Germinal center (tissue), 1 donor: ENCODE data around the gene PCDHGA12.
A peak's percentile ranks its signal among the peaks of the same experiment; 100 is the strongest.
"Not testable (repeated sequence)": the region's sequence is repeated elsewhere in the genome, so short reads cannot be mapped to it uniquely, and the experiment has no call there.

Source experiments
- DNase-seq: peaks from one replicate; pipeline ENCODE4 v3.0.0; 2012; ENCODE audit warnings: mixed read lengths, low spot score

PCDHGA12 gene

DNA sequence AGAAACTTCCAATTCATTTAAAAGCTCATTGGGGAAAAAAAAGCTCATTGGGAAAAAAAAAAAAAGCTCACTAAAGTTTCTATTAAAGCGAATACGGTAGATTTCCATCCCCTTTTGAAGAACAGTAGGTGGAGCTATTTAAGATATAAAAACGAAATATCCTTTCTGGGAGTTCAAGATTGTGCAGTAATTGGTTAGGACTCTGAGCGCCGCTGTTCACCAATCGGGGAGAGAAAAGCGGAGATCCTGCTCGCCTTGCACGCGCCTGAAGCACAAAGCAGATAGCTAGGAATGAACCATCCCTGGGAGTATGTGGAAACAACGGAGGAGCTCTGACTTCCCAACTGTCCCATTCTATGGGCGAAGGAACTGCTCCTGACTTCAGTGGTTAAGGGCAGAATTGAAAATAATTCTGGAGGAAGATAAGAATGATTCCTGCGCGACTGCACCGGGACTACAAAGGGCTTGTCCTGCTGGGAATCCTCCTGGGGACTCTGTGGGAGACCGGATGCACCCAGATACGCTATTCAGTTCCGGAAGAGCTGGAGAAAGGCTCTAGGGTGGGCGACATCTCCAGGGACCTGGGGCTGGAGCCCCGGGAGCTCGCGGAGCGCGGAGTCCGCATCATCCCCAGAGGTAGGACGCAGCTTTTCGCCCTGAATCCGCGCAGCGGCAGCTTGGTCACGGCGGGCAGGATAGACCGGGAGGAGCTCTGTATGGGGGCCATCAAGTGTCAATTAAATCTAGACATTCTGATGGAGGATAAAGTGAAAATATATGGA lies at the start of gene PCDHGA12:
PCDHGA12 (plus strand) TSS at position 176 of the 782 bp plus-strand sequence; CDS start at position 429, 253 bp downstream.
- DNase-seq = peak; percentile 87

DNA sequence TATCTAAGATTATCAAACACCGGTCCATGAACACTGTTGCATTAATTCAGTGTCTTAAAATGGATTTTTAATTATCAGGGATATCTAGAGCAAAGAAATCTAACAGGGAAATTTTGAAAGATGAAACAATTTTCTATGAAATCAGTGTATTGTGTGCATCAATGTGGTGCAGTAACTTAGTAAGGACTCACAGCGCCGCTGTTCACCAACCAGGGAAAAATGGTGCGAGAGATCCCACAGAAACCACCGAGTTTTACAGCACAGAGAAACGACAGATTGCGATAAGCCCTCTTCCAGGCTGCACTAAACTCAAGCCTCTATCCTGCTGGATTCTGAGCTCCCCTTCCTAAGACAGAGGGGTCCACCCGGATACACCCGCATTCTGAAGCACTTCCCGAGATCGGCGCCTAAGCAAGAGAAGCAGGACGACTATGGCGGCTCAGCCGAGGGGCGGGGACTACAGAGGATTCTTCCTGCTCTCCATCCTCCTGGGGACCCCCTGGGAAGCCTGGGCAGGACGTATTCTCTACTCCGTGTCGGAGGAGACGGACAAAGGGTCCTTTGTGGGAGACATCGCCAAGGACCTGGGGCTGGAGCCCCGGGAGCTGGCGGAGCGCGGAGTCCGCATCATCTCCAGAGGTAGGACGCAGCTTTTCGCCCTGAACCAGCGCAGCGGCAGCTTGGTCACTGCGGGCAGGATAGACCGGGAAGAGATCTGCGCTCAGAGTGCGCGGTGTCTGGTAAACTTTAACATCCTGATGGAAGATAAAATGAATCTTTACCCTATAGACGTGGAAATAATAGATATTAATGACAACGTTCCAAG lies 47.6 kb upstream of the PCDHGA12 start, which contains the start of gene PCDHGA7:
PCDHGA7 (plus strand) TSS at position 274 of the 826 bp plus-strand sequence; CDS start at position 432, 158 bp downstream.
- peak; percentile 24 for DNase-seq

GRCh38 chr5:141383345-141383744 lies 47.0 kb upstream of the PCDHGA12 start:
- DNase-seq = no peak

DNA sequence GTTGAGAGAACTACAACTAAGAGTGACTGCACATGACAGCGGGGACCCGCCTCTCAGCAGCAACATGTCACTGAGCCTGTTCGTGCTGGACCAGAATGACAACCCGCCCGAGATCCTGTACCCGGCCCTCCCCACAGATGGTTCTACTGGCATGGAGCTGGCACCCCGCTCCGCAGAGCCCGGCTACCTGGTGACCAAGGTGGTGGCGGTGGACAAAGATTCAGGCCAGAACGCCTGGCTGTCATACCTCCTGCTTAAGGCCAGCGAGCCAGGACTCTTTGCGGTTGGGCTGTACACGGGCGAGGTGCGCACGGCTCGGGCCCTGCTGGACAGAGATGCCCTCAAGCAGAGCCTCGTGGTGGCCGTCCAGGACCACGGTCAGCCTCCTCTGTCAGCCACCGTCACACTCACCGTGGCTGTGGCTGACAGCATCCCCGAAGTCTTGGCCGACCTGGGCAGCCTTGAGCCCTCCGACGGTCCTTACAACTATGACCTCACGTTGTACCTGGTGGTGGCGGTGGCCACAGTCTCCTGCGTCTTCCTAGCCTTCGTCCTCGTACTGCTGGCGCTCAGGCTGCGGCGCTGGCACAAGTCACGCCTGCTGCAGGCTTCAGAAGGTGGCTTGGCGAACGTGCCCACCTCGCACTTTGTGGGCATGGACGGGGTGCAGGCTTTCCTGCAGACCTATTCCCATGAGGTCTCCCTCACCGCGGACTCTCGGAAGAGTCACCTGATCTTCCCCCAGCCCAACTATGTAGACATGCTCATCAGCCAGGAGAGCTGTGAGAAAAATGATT lies 45.6 kb upstream of the PCDHGA12 start:
- DNase-seq = no peak

DNA sequence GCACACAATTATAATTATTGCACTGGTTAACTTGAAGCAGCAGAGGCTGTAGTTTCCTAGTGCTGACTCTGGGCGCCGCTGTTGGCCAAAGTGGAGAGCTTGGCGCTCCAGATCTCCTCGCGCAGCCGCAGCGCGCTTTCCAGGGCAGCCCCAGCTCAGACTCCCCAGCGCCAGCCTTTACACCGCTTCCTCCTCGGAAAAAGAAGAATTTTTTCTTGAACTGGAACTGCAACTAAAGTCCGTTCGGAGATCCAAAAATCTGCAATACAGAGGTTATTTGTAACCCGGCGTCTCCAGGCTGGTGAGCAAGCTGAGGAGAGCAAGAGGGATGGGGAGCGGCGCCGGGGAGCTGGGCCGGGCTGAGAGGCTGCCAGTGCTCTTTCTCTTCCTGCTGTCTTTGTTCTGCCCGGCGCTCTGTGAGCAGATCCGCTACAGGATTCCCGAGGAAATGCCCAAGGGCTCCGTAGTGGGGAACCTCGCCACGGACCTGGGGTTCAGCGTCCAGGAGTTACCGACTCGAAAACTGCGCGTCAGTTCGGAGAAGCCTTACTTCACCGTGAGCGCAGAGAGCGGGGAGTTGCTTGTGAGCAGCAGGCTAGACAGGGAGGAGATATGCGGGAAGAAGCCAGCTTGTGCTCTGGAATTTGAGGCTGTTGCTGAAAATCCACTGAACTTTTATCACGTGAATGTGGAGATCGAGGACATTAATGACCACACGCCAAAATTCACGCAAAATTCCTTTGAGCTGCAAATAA lies 42.6 kb upstream of the PCDHGA12 start, which contains the start of gene PCDHGB4:
PCDHGB4 (plus strand) TSS at position 142 of the 755 bp plus-strand sequence; CDS start at position 329, 187 bp downstream.
- not testable (repeated sequence) for DNase-seq

DNA sequence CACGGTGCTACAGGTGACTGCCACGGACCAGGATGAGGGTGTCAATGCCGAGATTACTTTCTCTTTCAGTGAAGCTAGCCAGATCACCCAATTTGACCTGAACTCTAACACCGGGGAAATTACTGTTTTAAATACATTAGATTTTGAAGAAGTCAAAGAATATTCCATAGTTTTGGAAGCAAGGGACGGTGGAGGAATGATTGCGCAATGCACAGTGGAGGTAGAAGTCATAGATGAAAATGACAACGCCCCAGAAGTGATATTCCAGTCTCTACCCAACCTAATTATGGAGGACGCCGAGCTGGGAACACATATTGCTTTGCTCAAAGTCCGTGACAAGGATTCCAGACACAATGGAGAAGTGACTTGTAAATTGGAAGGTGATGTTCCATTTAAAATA lies 41.6 kb upstream of the PCDHGA12 start:
- DNase-seq = no peak

DNA sequence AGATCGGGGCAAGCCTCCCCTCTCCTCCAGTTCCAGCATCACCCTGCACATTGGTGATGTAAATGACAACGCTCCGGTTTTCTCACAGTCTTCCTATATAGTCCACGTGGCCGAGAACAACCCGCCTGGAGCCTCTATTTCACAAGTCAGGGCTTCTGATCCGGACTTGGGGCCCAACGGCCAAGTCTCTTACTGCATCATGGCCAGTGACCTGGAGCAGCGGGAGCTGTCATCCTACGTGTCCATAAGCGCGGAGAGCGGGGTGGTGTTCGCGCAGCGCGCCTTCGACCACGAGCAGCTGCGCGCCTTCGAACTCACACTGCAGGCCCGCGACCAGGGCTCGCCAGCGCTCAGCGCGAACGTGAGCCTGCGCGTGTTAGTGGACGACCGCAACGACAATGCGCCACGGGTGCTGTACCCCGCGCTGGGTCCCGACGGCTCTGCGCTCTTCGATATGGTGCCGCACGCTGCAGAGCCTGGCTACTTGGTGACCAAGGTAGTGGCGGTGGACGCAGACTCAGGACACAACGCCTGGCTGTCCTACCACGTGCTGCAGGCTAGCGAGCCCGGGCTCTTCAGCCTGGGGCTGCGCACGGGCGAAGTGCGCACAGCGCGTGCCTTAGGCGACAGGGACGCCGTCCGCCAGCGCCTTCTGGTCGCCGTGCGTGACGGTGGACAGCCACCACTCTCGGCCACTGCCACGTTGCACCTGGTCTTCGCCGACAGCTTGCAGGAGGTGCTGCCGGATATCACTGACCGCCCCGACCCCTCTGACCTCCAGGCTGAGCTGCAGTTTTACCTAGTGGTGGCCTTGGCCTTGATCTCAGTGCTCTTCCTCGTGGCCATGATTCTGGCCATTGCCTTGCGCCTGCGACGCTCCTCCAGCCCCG lies 40.9 kb upstream of the PCDHGA12 start:
- DNase-seq = no peak

DNA sequence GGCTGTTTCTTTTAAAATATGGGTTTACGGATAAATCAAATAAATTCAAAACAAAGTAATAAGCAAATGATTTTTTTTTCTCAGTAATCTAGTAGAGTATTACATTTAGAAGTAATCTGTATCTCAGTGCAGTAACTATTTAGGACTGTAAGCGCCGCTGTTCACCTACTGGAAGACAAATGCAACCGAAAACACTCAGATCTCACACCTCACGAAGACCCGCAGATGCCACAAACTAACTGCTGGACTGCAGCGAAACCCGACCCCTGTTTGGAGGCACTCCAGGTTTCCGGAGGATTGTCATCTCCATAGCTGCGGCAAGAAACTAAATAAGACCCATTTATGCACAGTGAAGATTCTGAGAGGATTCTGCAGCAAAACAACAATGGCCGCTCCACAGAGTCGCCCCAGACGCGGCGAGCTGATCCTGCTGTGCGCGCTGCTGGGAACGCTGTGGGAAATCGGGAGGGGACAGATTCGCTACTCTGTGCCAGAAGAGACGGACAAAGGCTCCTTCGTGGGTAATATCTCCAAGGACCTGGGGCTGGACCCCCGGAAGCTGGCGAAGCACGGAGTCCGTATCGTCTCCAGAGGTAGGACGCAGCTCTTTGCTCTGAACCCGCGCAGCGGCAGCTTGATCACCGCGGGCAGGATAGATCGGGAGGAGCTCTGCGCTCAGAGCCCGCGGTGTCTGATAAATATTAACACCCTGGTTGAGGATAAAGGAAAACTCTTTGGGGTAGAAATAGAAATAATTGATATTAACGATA lies 37.7 kb upstream of the PCDHGA12 start, which contains the start of gene PCDHGA8:
PCDHGA8 (plus strand) TSS at position 205 of the 770 bp plus-strand sequence; CDS start at position 386, 181 bp downstream.
- peak; percentile 35 for DNase-seq

GRCh38 chr5:141393267-141393666 lies 37.0 kb upstream of the PCDHGA12 start:
- no peak for DNase-seq

GRCh38 chr5:141394401-141395187 lies 35.7 kb upstream of the PCDHGA12 start:
- not testable (repeated sequence) for DNase-seq

DNA sequence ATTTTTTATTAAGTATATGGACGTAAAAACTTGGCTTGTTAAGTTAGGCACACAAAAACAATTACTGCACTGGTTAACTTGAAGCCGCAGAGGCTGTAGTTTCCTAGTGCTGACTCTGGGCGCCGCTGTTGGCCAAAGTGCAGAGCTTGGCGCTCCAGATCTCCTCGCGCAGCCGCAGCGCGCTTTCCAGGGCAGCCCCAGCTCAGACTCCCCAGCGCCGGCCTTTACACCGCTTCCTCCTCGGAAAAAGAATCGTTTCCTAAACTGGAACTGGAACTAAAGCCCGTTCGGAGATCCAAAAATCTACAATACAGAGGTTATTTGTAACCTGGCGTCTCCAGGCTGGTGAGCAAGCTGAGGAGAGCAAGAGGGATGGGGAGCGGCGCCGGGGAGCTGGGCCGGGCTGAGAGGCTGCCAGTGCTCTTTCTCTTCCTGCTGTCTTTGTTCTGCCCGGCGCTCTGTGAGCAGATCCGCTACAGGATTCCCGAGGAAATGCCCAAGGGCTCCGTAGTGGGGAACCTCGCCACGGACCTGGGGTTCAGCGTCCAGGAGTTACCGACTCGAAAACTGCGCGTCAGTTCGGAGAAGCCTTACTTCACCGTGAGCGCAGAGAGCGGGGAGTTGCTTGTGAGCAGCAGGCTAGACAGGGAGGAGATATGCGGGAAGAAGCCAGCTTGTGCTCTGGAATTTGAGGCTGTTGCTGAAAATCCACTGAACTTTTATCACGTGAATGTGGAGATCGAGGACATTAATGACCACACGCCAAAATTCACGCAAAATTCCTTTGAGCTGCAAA lies 32.4 kb upstream of the PCDHGA12 start, which contains the start of gene PCDHGB5:
PCDHGB5 (plus strand) TSS at position 192 of the 796 bp plus-strand sequence; CDS start at position 373, 181 bp downstream.
- peak; percentile 50 for DNase-seq

GRCh38 chr5:141398608-141399007 lies 31.7 kb upstream of the PCDHGA12 start:
- DNase-seq = no peak

DNA sequence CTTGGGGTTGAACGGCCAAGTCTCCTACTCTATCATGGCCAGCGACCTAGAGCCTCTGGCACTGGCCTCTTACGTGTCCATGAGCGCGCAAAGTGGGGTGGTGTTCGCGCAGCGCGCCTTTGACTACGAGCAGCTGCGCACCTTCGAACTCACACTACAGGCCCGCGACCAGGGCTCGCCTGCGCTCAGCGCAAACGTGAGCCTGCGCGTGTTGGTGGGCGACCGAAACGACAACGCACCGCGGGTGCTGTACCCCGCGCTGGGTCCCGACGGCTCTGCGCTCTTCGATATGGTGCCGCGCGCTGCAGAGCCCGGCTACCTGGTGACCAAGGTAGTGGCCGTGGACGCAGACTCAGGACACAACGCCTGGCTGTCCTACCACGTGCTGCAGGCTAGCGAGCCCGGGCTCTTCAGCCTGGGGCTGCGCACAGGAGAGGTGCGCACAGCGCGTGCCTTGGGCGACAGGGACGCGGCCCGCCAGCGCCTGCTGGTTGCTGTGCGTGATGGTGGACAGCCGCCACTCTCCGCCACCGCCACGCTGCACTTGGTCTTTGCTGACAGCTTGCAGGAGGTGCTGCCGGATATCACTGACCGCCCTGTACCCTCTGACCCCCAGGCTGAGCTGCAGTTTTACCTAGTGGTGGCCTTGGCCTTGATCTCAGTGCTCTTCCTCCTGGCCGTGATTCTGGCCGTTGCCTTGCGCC lies 30.6 kb upstream of the PCDHGA12 start:
- DNase-seq = no peak

GRCh38 chr5:141402553-141403243 lies 27.6 kb upstream of the PCDHGA12 start, which contains the start of gene PCDHGA9:
Gene PCDHGA9 (plus strand): TSS chr5:141402778. CDS start chr5:141402953, 175 bp downstream.
- peak; percentile 67 for DNase-seq

- no peak for DNase-seq
These were observed 26.9 kb upstream of the PCDHGA12 start for GRCh38 chr5:141403387-141403786.
